SK-N-SH treated with all-trans-retinoic acid at 6 μM for 48 hours (cell line): ENCODE data around the gene CITED1.

ENCODE experiments used
- ARNTL ChIP-seq: fragments of 450-650 bp; formaldehyde crosslinking; IDR thresholded peaks from 2 replicates; pipeline ENCODE4 v1.5.0; 2020; ENCODE audit warnings: low read depth, mild to moderate bottlenecking, moderate library complexity, borderline replicate concordance
- BACH2 ChIP-seq: fragments of 250-450 bp; sonication (Bioruptor Pico); IDR thresholded peaks from 2 replicates; pipeline ENCODE4 v1.9.0; 2021; ENCODE audit warnings: mild to moderate bottlenecking, borderline replicate concordance
- CSRNP3 ChIP-seq: fragments of 250-450 bp; sonication (Bioruptor Pico); IDR thresholded peaks from 2 replicates; pipeline ENCODE4 v1.5.1; 2021; ENCODE audit warnings: mild to moderate bottlenecking, moderate library complexity
- ESRRG ChIP-seq: fragments of 250-450 bp; sonication (Bioruptor Pico); IDR thresholded peaks from 2 replicates; pipeline ENCODE4 v1.6.1; 2021; ENCODE audit warnings: mild to moderate bottlenecking
- PATZ1 ChIP-seq: fragments of 250-450 bp; sonication (Bioruptor Pico); IDR thresholded peaks from 2 replicates; pipeline ENCODE4 v1.8.0; 2020; ENCODE audit warnings: mild to moderate bottlenecking, moderate library complexity, borderline replicate concordance
- PPARA ChIP-seq: fragments of 250-450 bp; sonication (Bioruptor Pico); IDR thresholded peaks from 2 replicates; pipeline ENCODE4 v1.5.0; 2020; ENCODE audit warnings: mild to moderate bottlenecking, borderline replicate concordance
- RARB ChIP-seq: fragments of 250-450 bp; sonication (Bioruptor Pico); IDR thresholded peaks from 2 replicates; pipeline ENCODE4 v1.8.0; 2021; ENCODE audit warnings: mild to moderate bottlenecking, moderate library complexity
- ZC3H10 ChIP-seq: fragments of 250-450 bp; sonication (Bioruptor Pico); IDR thresholded peaks from 2 replicates; pipeline ENCODE4 v1.5.1; 2021; ENCODE audit warnings: mild to moderate bottlenecking, moderate library complexity
- ZFP30 ChIP-seq: fragments of 450-650 bp; formaldehyde crosslinking; IDR thresholded peaks from 2 replicates; pipeline ENCODE4 v1.5.0; 2022; ENCODE audit warnings: mild to moderate bottlenecking, moderate library complexity
- ZNF565 ChIP-seq: fragments of 450-650 bp; formaldehyde crosslinking; conservative IDR thresholded peaks from 2 replicates; pipeline ENCODE4 v1.5.0; 2020; ENCODE audit warnings: low read depth, mild to moderate bottlenecking, moderate library complexity
- ZNF70 ChIP-seq: fragments of 450-650 bp; formaldehyde crosslinking; IDR thresholded peaks from 2 replicates; pipeline ENCODE4 v1.5.0; 2020; ENCODE audit warnings: mild to moderate bottlenecking, moderate library complexity

- TF ChIP-seq RARB = no peak
- no peak for TF ChIP-seq ZFP30 (CRISPR knock-in tag)
- TF ChIP-seq CSRNP3 = no peak
- TF ChIP-seq ZC3H10 (CRISPR knock-in tag) = no peak
- no peak for TF ChIP-seq ZNF565 (CRISPR knock-in tag)
- TF ChIP-seq PPARA (CRISPR knock-in tag) = no peak
- TF ChIP-seq PATZ1 (CRISPR knock-in tag) = no peak
- no peak for TF ChIP-seq ZNF70 (CRISPR knock-in tag)
- no peak for TF ChIP-seq BACH2
- no peak for TF ChIP-seq ESRRG (CRISPR knock-in tag)
- TF ChIP-seq ARNTL (CRISPR knock-in tag) = no peak
Observed at GRCh38 chrX:72352786-72353185, 47.1 kb upstream of the CITED1 start.
